Esophagus muscularis mucosa (tissue), 4 donors: ENCODE measurements around the gene RFPL2. TPM values are rescaled to one million over a fixed set of nuclear protein-coding genes. Genes with fewer than 3 reads are reported as not detected.

Source experiments
- DNase-seq: peaks from one replicate; pipeline ENCODE4 v3.0.0-alpha.2; 2017; ENCODE audit errors: extremely low spot score
- H3K27ac ChIP-seq, 4 donors: fragments of 200-600 bp; sonication (generic); replicated peaks in 1 of 4; 1 replicate in 3 of 4; 2 replicates in 1 of 4; pipeline ENCODE4 v1.5.1; 2016 to 2019; ENCODE audit warnings: mild to moderate bottlenecking in 1 of 4
- H3K27me3 ChIP-seq, 4 donors: fragments of 200-600 bp; sonication (generic); one replicate each; pipeline versions ENCODE4 v1.5.1 to v1.6.0; 2016 to 2019
- H3K36me3 ChIP-seq, 4 donors: fragments of 200-600 bp; sonication (generic); one replicate each; pipeline ENCODE4 v1.5.1; 2016 to 2019
- H3K4me1 ChIP-seq, 4 donors: fragments of 200-600 bp; sonication (generic); one replicate each; pipeline ENCODE4 v1.5.1; 2016 to 2019
- H3K4me3 ChIP-seq, 4 donors: fragments of 200-600 bp; sonication (generic); 1 replicate in 2 of 4; 2 replicates in 2 of 4; pipeline ENCODE4 v1.5.1; 2016 to 2019; ENCODE audit warnings: mild to moderate bottlenecking in 4 of 4, moderate library complexity in 1 of 4
- H3K9me3 ChIP-seq, 4 donors: fragments of 200-600 bp; sonication (generic); 1 replicate in 3 of 4; 2 replicates in 1 of 4; pipeline ENCODE4 v1.5.1; 2016 to 2019
- CTCF ChIP-seq, 3 experiments: fragments of 200-600 bp in 2 of 3; fragments of 450-650 bp in 1 of 3; sonication (generic) in 2 of 3; IDR thresholded peaks; one replicate each; pipeline ENCODE4 v1.5.1; 2017 to 2019; ENCODE audit warnings: antibody characterized with exemption in 3 of 3, mild to moderate bottlenecking in 2 of 3, moderate library complexity in 1 of 3
- EP300 ChIP-seq: sonication (generic); formaldehyde crosslinking; IDR thresholded peaks from one replicate; pipeline ENCODE4 v1.6.1; 2017; ENCODE audit warnings: antibody characterized with exemption
- POLR2A ChIP-seq: fragments of 450-650 bp; IDR thresholded peaks from one replicate; pipeline ENCODE4 v1.6.1; 2017; ENCODE audit warnings: antibody characterized with exemption, moderate library complexity, mild to moderate bottlenecking, low read depth
- POLR2AphosphoS5 ChIP-seq, 2 donors: sonication (generic); formaldehyde crosslinking; IDR thresholded peaks; one replicate each; pipeline ENCODE4 v1.6.1; 2017; ENCODE audit warnings: antibody characterized with exemption in 2 of 2
- WGBS: methylation state at CpG from one replicate; pipeline ENCODE4 v1.1.5; 2018; 5-methylcytosine and 5-hydroxymethylcytosine counted together
- intact Hi-C: fragments of 100-400 bp; cut with DNase I; formaldehyde crosslinking; loops from one replicate; pipeline ENCODE4 v1.15.1; 2023
- total RNA-seq, 4 donors: library from RNA; depleted of rRNA; stranded (reverse); fragments of >200 nt; gene quantifications; one replicate each; pipeline versions ENCODE4 v1.1.0 to v1.2.1, GENCODE V29; 2016

Gene RFPL2
- total RNA-seq, 4 donors from 2014 or later: not detected

- DNase-seq: no peak
- H3K4me1 ChIP-seq: no peaks in the 10 kb centered on the region
- H3K9me3 ChIP-seq: no peaks in the 10 kb centered on the region
- no peak overlapping the region for H3K4me3 ChIP-seq
- 83% methylated on average over 5 of the region's 5 CpGs for WGBS
- TF ChIP-seq CTCF (IDR thresholded peaks at IDR 0.05) (no peak), EP300 (no peak), POLR2AphosphoS5 (IDR thresholded peaks at IDR 0.05) (no peak), POLR2A (no peak)
- peaks cover 0 to 5% (median 0%) of the 10 kb centered on the region in 4 donors for H3K27me3 ChIP-seq
- no peak overlapping the region for H3K27ac ChIP-seq
- H3K36me3 ChIP-seq: no peaks in the 10 kb centered on the region
- intact Hi-C loops: no loop called here
Measured at GRCh38 chr22:32233091-32233490, 28.2 kb upstream of the RFPL2 start.

GRCh38 chr22:32232191-32232830 lies 27.4 kb upstream of the RFPL2 start:
- no peak overlapping the region for H3K4me3 ChIP-seq
- WGBS: 65% methylated on average over 5 of the region's 5 CpGs
- no peak overlapping the region for H3K27ac ChIP-seq
- no peak for TF ChIP-seq EP300
- no peak for TF ChIP-seq CTCF (IDR thresholded peaks at IDR 0.05)
- no peak for TF ChIP-seq POLR2A
- TF ChIP-seq POLR2AphosphoS5 (IDR thresholded peaks at IDR 0.05): no peak
- no peaks in the 10 kb centered on the region for H3K9me3 ChIP-seq
- DNase-seq: no peak
- intact Hi-C loops: no loop called here
- H3K27me3 ChIP-seq: peaks cover 0 to 9% (median 0%) of the 10 kb centered on the region in 4 donors
- no peaks in the 10 kb centered on the region for H3K4me1 ChIP-seq
- no peaks in the 10 kb centered on the region for H3K36me3 ChIP-seq

- 70% methylated on average over 7 of the region's 7 CpGs for WGBS
- H3K9me3 ChIP-seq: no peaks in the 10 kb centered on the region
- H3K4me1 ChIP-seq: no peaks in the 10 kb centered on the region
- H3K27ac ChIP-seq: no peak overlapping the region
- no peak for TF ChIP-seq EP300
- no peak for TF ChIP-seq CTCF (IDR thresholded peaks at IDR 0.05)
- TF ChIP-seq POLR2A: no peak
- no peak for TF ChIP-seq POLR2AphosphoS5 (IDR thresholded peaks at IDR 0.05)
- peaks cover 0 to 5% (median 0%) of the 10 kb centered on the region in 4 donors for H3K27me3 ChIP-seq
- intact Hi-C loops: no loop called here
- no peak overlapping the region for H3K4me3 ChIP-seq
- no peak for DNase-seq
- no peaks in the 10 kb centered on the region for H3K36me3 ChIP-seq
Measured at GRCh38 chr22:32226326-32227104, 21.6 kb upstream of the RFPL2 start.

- H3K27ac ChIP-seq: no peak overlapping the region
- H3K36me3 ChIP-seq: no peaks in the 10 kb centered on the region
- peaks cover 0 to 5% (median 0%) of the 10 kb centered on the region in 4 donors for H3K27me3 ChIP-seq
- 66% methylated on average over 1 of the region's 1 CpG for WGBS
- no peaks in the 10 kb centered on the region for H3K9me3 ChIP-seq
- no peak for DNase-seq
- no peak for TF ChIP-seq CTCF (IDR thresholded peaks at IDR 0.05)
- TF ChIP-seq EP300: no peak
- no peak for TF ChIP-seq POLR2AphosphoS5 (IDR thresholded peaks at IDR 0.05)
- TF ChIP-seq POLR2A: no peak
- intact Hi-C loops: no loop called here
- H3K4me1 ChIP-seq: no peaks in the 10 kb centered on the region
- H3K4me3 ChIP-seq: no peak overlapping the region
Measured at GRCh38 chr22:32222991-32223390, 18.1 kb upstream of the RFPL2 start.
